ENCODE data around the gene PTRHD1. TPM values are rescaled to one million over a fixed set of nuclear protein-coding genes. Genes with fewer than 3 reads are reported as not detected.

Gene PTRHD1
- total RNA-seq, 1 experiment from 2014 or later = 41.9 TPM

DNA sequence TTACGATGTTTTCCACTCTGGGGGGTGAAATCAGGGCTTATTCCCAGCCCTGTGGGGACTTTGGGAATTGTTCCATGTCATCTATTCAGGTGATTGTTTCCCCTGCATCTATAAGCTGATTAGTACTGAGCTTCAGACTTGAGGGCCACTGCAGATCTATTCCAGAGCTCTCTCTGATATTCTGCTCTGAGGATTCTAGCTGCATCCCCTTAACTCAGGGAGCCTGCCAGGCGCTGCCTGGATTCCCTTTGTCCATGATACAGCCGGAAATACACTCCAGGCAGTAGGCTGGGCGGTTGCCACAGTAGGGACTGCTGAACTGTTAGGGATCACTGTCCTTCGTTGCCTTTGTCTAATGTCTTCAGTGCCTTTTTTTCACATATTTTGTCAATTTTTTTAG, 31.3 kb downstream of the PTRHD1 start:
- no peak for DNase-seq (ENCODE audit: low spot score)

DNA sequence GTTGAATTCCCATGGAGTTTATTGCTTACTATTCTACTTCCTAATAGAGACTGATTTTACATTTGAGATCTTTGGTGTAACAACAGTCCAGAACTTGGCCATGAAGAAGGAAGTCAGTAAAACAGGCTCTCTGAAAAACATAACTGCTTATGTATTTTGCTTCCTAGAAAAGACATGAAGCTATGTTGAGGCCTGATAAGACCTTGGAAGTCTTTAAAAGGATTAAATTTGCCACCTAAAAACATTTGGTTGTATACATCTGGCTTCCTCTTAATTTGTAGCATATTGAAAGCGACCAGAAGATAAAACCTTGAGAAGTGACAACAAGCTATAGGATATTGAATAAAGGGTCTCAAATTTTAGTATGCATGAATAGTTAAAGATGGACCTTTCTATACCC, 36.4 kb downstream of the PTRHD1 start:
- no peak for DNase-seq (ENCODE audit: low spot score)

DNA sequence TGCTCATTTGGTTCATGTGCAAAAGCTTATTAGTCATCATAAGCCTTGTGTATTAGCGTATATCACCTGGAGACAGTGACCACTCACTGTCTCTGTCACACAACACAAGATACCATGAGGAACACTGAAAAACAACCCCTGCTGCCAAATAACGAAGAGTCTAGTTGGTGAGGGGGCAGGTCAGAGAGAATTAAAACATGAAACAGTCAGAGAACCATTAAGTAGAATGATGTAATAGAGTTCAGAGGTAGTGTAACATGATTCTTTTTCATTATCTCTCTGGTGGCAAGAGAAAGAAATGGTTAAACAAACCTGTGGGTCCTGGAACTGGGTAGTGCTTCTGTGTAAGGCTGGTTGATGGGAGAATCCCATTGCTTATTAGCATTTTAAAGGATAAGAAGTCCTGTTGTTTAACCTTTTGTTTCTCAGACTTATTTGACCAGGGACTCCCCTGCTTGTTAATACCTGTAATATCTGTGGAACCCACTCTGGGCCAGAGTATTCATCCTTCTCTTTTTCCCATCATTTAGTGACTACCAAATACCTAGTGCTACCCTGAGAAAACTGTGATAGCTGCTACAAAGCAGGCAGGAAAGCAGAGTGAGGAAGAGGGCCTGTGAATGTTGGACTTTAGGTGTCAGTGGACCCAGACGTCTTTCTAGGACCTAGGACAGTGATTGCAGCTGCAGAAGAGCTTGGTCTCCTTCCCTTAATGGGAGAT, 38.0 kb downstream of the PTRHD1 start:
- no peak for DNase-seq (ENCODE audit: low spot score)

DNA sequence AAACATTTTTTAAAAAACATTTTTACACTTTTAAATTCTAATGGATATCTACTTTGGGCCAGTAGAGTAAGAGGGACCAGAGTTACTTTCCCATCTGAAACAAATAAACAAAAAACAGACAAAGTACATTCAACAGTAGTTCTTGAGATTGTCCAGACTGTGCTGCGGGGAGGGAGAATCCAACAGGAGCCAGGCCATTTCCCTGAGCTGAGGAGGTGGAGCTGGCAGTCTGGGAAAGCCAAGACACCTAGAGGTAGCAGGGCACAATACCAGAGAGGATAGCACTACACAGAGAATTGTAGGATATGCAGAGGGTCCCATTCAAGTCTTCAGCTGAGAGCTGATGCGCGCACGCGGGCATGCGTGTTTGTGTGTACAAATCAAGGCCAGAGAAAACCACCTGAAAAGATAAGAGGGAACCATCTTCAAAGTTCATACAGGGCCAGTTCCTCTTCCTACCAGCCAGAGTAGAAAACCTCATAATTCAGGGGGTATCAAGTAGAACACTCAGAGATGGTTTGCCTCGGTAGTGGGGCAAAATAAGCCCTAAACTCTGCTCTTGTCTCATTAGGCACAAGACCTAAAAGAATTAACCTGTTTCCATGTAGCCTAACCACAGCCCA, 44.0 kb downstream of the PTRHD1 start:
- DNase-seq (ENCODE audit: low spot score) = no peak

DNA sequence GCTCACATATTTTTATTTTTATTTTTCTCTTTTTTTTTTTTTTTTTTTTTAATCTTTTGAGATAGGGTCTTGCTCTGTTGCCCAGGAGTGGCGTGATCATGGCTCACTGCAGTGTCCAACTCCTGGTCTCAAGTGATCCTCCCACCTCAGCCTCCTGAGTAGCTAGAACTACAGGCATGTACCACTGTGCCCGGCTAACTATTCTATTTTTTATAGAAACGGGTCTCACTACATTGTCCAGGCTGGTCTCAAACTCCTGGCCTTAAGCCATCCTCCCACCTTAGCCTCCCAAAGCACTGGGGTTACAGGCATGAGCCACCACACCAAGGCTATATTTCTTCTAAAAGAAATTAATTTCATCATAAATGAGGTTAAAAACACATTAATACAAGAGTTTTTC, 45.9 kb downstream of the PTRHD1 start:
- DNase-seq (ENCODE audit: low spot score) = no peak

DNA sequence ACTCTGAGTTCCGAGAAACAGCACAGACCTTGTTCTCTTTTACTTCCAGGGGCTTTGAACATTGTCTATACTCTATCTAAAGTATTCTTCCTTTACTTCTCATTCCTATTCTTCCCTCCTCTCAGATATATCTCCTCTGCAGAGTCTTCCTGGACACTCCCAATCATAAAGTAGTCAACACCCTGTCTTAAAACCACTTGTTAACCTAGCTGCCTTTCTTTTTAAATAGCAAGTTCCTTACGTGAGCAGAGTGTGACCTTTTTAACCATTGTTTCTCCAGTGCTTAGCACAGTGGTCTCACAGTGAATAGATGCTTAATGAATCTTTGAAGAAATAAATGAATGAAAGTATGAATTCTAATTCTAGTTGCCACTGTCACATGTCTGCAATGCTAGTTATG, 47.4 kb downstream of the PTRHD1 start:
- no peak for DNase-seq (ENCODE audit: low spot score)

DNA sequence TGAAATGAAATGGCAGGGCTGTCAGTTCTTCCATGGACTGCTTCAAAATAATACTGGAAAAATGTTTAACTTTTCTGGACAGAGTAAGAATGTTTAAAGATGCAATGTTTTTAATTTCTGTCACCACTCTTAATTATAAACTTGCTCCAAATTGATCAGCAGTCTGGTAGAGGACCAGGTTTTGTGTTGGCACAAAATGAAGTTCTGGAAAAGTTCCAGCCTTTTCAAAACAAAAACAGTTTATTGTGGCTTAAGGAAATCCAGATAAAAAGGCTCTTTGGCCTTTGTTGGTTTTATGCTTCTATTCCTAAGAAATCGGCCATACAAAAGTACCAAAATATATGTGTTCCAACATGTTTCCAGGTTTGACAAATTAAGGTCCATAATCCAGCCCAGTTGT, 48.8 kb downstream of the PTRHD1 start:
- no peak for DNase-seq (ENCODE audit: low spot score)

DNA sequence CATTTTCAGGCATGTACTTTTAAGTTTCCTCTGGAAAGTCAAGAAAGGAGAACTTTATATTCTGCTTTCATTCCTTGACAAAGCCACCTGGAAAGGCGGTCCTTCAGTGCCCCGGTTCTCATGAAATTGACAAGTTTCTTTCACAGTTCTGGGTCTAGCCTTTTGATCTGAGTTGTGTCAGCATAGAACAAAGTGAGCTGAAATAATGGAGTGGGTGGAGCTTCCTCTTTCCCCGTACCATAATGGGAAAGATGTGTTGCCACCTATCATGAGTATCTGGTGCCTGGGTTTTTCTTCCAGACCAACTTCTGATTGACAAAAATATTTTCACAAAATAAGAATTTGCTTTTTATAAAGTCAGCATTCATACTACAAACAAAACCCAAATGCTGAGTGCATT, 49.3 kb downstream of the PTRHD1 start:
- DNase-seq (ENCODE audit: low spot score) = no peak

DNA sequence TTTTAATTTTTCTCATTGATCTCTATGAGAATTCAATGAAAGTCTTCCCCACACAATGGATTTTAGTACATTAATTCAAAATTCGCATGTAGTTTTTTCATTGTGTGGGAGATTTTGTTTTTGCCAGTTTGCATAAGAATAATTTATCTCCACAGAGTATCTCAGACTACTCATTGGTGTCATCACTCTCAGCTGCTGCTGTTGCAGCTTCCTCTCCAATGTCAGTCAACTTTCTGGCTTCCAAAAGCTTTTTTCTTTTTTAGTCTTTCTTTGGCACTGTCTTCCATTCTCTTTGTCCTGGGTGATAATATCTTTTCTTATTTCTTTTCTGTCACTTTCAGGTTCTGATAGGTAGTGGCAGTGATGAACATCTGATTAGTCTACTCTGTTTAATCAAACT, 50.5 kb downstream of the PTRHD1 start:
- DNase-seq (ENCODE audit: low spot score) = no peak

DNA sequence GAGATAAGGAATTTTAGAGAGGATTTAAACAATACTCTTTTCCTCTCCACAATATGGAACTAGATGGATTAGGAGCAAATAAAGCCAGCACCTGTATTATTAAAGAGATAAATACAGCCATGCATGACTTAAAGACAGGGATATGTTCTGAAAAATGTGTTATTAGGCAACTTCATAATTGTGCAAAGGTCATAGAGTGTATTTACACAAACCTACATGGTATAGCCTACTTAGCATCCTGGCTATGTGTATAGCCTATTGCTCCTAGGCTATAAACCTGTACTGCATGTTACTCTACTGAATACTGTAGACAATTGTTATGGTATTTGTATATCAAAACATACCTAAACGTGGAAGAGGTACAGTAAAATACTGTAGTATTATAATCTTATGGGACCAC, 53.0 kb downstream of the PTRHD1 start:
- DNase-seq (ENCODE audit: low spot score) = no peak

Other genes with a start within 250 kb of the PTRHD1 start
- 47.1 and 54.0 TPM in 2 replicates for gene CENPO, start within 50 bp of the PTRHD1 start, total RNA-seq (2014; rRNA removed; shearing (Covaris generic))
- gene ADCY3, start 126.8 kb upstream of the PTRHD1 start, total RNA-seq (2014; rRNA removed; shearing (Covaris generic)) = 28.5 and 36.8 TPM in 2 replicates
- 3.2 and 3.8 TPM in 2 replicates for gene DNAJC27, start 178.6 kb upstream of the PTRHD1 start, total RNA-seq (2014; rRNA removed; shearing (Covaris generic))
- gene EFR3B, start 248.7 kb upstream of the PTRHD1 start, total RNA-seq (2014; rRNA removed; shearing (Covaris generic)) = 2.2 TPM in 2 replicates